ENCODE measurements around the gene CDH5. TPM values are rescaled to one million over a fixed set of nuclear protein-coding genes. Genes with fewer than 3 reads are reported as not detected.
"Not testable (repeated sequence)": the region's sequence is repeated elsewhere in the genome, so short reads cannot be mapped to it uniquely, and the experiment has no call there.

CDH5 gene
- total and polyA plus RNA-seq, 7 donors = 15.1 to 48.4 (median 22.2) TPM

GRCh38 chr16:66324815-66325515, 41.5 kb upstream of the CDH5 start:
- H3K27me3 ChIP-seq (ENCODE audit: insufficient read depth in 3 of 3, low read length in 2 of 3) = peaks cover 0 to 6% (median 2%) of the 10 kb centered on the region in 3 donors
- no peaks in the 10 kb centered on the region for H3K4me1 ChIP-seq
- intact Hi-C loops (cut with DNase I) = no loop called here
- no peak for TF ChIP-seq CTCF (IDR thresholded peaks at IDR 0.05)
- no peaks in the 10 kb centered on the region for H3K36me3 ChIP-seq (ENCODE audit: insufficient read depth in 1 of 2, low read depth in 1 of 2)
- H3K4me3 ChIP-seq = no peak overlapping the region
- no peak overlapping the region for H3K27ac ChIP-seq
- ATAC-seq (no peak), DNase-seq (no peak)
- WGBS, 3 donors = 39 to 51% (median 40%) methylated on average over 11 of the region's 11 CpGs
- H3K9me3 ChIP-seq = no peaks in the 10 kb centered on the region

- DNase-seq = no peak
- no peak overlapping the region for H3K27ac ChIP-seq
- no peaks in the 10 kb centered on the region for H3K9me3 ChIP-seq
- H3K27me3 ChIP-seq (ENCODE audit: insufficient read depth in 3 of 3, low read length in 2 of 3) = peaks cover 0 to 6% (median 2%) of the 10 kb centered on the region in 3 donors
- WGBS, 3 donors = 47 to 67% (median 58%) methylated on average over 8 of the region's 8 CpGs
- no peak for TF ChIP-seq CTCF (IDR thresholded peaks at IDR 0.05)
- H3K4me3 ChIP-seq = no peak overlapping the region
- intact Hi-C loops (cut with DNase I) = no loop called here
- ATAC-seq = no peak
- no peaks in the 10 kb centered on the region for H3K4me1 ChIP-seq
- no peaks in the 10 kb centered on the region for H3K36me3 ChIP-seq (ENCODE audit: insufficient read depth in 1 of 2, low read depth in 1 of 2)
These were observed 40.6 kb upstream of the CDH5 start for GRCh38 chr16:66325717-66326376.

GRCh38 chr16:66326991-66327513, 39.4 kb upstream of the CDH5 start:
- peak in 3 of 4 donors; percentile 26 to 39 (median 37) for ATAC-seq
- H3K4me1 ChIP-seq = no peaks in the 10 kb centered on the region
- DNase-seq = no peak
- 36 to 55% (median 38%) methylated on average over 17 of the region's 17 CpGs for WGBS, 3 donors
- no peak overlapping the region for H3K27ac ChIP-seq
- no peak overlapping the region for H3K4me3 ChIP-seq
- H3K9me3 ChIP-seq = no peaks in the 10 kb centered on the region
- intact Hi-C loops (cut with DNase I) = no loop called here
- no peaks in the 10 kb centered on the region for H3K36me3 ChIP-seq (ENCODE audit: insufficient read depth in 1 of 2, low read depth in 1 of 2)
- no peak for TF ChIP-seq CTCF (IDR thresholded peaks at IDR 0.05)
- H3K27me3 ChIP-seq (ENCODE audit: insufficient read depth in 3 of 3, low read length in 2 of 3) = peaks cover 0 to 6% (median 2%) of the 10 kb centered on the region in 3 donors

GRCh38 chr16:66328282-66328681, 38.2 kb upstream of the CDH5 start:
- WGBS, 3 donors = 44 to 66% (median 45%) methylated on average over 11 of the region's 11 CpGs
- H3K4me1 ChIP-seq = no peaks in the 10 kb centered on the region
- H3K4me3 ChIP-seq = no peak overlapping the region
- intact Hi-C loops (cut with DNase I) = no loop called here
- no peaks in the 10 kb centered on the region for H3K9me3 ChIP-seq
- peaks cover 0 to 14% (median 3%) of the 10 kb centered on the region in 3 donors for H3K27me3 ChIP-seq (ENCODE audit: insufficient read depth in 3 of 3, low read length in 2 of 3)
- no peak for DNase-seq
- H3K36me3 ChIP-seq (ENCODE audit: insufficient read depth in 1 of 2, low read depth in 1 of 2) = no peaks in the 10 kb centered on the region
- TF ChIP-seq CTCF (IDR thresholded peaks at IDR 0.05) = no peak
- no peak for ATAC-seq
- no peak overlapping the region for H3K27ac ChIP-seq

- H3K36me3 ChIP-seq (ENCODE audit: insufficient read depth in 1 of 2, low read depth in 1 of 2); intact Hi-C loops (cut with DNase I); H3K4me3 ChIP-seq; H3K9me3 ChIP-seq; H3K27ac ChIP-seq; H3K4me1 ChIP-seq; ATAC-seq; DNase-seq: not testable (repeated sequence)
- WGBS, 3 donors = 91 to 98% (median 98%) methylated on average over 2 of the region's 2 CpGs
- H3K27me3 ChIP-seq (ENCODE audit: insufficient read depth in 3 of 3, low read length in 2 of 3) = peaks cover 0 to 12% (median 5%) of the 10 kb centered on the region in 3 donors
These were observed 35.0 kb upstream of the CDH5 start for GRCh38 chr16:66331464-66331863.
